SK-N-SH (cell line): ENCODE results near the gene TMSB4Y. TPM values are rescaled to one million over a fixed set of nuclear protein-coding genes. Genes with fewer than 3 reads are reported as not detected.

Source experiments
- CTCF ChIA-PET: fragments of 300-600, 350-600 bp; formaldehyde crosslinking; extraction: SDS; loops from one replicate; lab custom pipeline; 2021; lab: Yijun Ruan, JAX
- POLR2A ChIA-PET: fragments of 350-600 bp; sonication (Branson Sonifier 250); formaldehyde crosslinking; extraction: SDS; loops from one replicate; lab custom pipeline; 2020; ENCODE audit warnings: antibody characterized with exemption, inconsistent platforms; lab: Yijun Ruan, JAX
- DNase-seq: peaks from one replicate; pipeline ENCODE4 v3.0.0; 2012
- H2AFZ ChIP-seq: fragments of 200-600 bp; sonication (generic); 2 replicates; pipeline ENCODE4 v1.8.1; 2016; ENCODE audit warnings: antibody characterized with exemption, mild to moderate bottlenecking, low read depth
- H3F3A ChIP-seq: fragments of 200-600 bp; sonication (generic); replicated peaks from 2 replicates; pipeline ENCODE3; 2016; ENCODE audit warnings: antibody characterized with exemption, mild to moderate bottlenecking; ENCODE audit not compliant: insufficient read depth
- H3K27ac ChIP-seq, 2 experiments: fragments of 200-500 bp in 1 of 2; fragments of 200-600 bp in 1 of 2; sonication (Bioruptor generic) in 1 of 2; sonication (generic), shearing (Covaris generic) in 1 of 2; 2 replicates each; pipeline versions ENCODE4 v1.5.1 to v1.6.1; 2014 to 2016; ENCODE audit warnings: low read depth in 2 of 2, inconsistent platforms in 1 of 2, low read length in 1 of 2, mild to moderate bottlenecking in 1 of 2, mixed read lengths in 1 of 2
- H3K27me3 ChIP-seq: fragments of 200-600 bp; sonication (generic), shearing (Covaris generic); 2 replicates; pipeline ENCODE4 v1.6.1; 2016; ENCODE audit warnings: mixed run types; ENCODE audit not compliant: insufficient read depth
- H3K36me3 ChIP-seq, 2 experiments: fragments of 200-500 bp in 1 of 2; fragments of 200-600 bp in 1 of 2; sonication (Bioruptor generic) in 1 of 2; sonication (generic) in 1 of 2; replicated peaks in 1 of 2; 2 replicates each; pipeline versions ENCODE3 to v1.5.1; 2014 to 2016; ENCODE audit warnings: low read length in 1 of 2, mild to moderate bottlenecking in 1 of 2; ENCODE audit not compliant: insufficient read depth in 2 of 2, control insufficient read depth in 1 of 2
- H3K4me1 ChIP-seq, 2 experiments: fragments of 200-500 bp in 1 of 2; fragments of 200-600 bp in 1 of 2; sonication (Bioruptor generic) in 1 of 2; sonication (generic), shearing (Covaris generic) in 1 of 2; 2 replicates each; pipeline versions ENCODE4 v1.5.1 to v1.6.1; 2014 to 2016; ENCODE audit warnings: low read depth in 1 of 2, low read length in 1 of 2, mixed run types in 1 of 2; ENCODE audit not compliant: insufficient read depth in 2 of 2, control insufficient read depth in 1 of 2
- H3K4me2 ChIP-seq: fragments of 200-600 bp; sonication (generic), shearing (Covaris generic); 2 replicates; pipeline ENCODE4 v1.6.1; 2017; ENCODE audit warnings: mixed run types
- H3K4me3 ChIP-seq, 2 experiments: fragments of 200-500 bp in 1 of 2; fragments of 200-600 bp in 1 of 2; sonication (Bioruptor generic) in 1 of 2; sonication (generic), shearing (Covaris generic) in 1 of 2; 2 replicates each; pipeline versions ENCODE4 v1.5.1 to v1.8.1; 2014 to 2016; ENCODE audit warnings: low read depth in 2 of 2, inconsistent platforms in 1 of 2, low read length in 1 of 2, mild to moderate bottlenecking in 1 of 2, mixed read lengths in 1 of 2, moderate library complexity in 1 of 2
- H3K79me2 ChIP-seq: fragments of 200-600 bp; sonication (generic); 2 replicates; pipeline ENCODE4 v1.8.1; 2017; ENCODE audit warnings: mild to moderate bottlenecking; ENCODE audit not compliant: insufficient read depth
- H3K9ac ChIP-seq: fragments of 200-600 bp; sonication (generic); 2 replicates; pipeline ENCODE4 v1.6.1; 2017; ENCODE audit warnings: mixed run types
- H3K9me2 ChIP-seq: fragments of 200-600 bp; sonication (generic); 2 replicates; pipeline ENCODE4 v1.6.1; 2017; ENCODE audit warnings: mixed run types
- H3K9me3 ChIP-seq: fragments of 200-600 bp; sonication (generic); 2 replicates; pipeline ENCODE4 v1.6.1; 2017; ENCODE audit warnings: mixed run types, mild to moderate bottlenecking, moderate library complexity
- H4K20me1 ChIP-seq: fragments of 200-600 bp; sonication (generic); 2 replicates; pipeline ENCODE4 v1.6.1; 2017; ENCODE audit warnings: mild to moderate bottlenecking, mixed run types; ENCODE audit not compliant: insufficient read depth
- CHD2 ChIP-seq: fragments of 150-350 bp; IDR thresholded peaks from 2 replicates; pipeline ENCODE4 v1.6.1; 2018; ENCODE audit warnings: low read length; ENCODE audit not compliant: partially characterized antibody
- CTCF ChIP-seq: fragments of 200-600 bp; sonication (generic); IDR thresholded peaks from 2 replicates; pipeline ENCODE4 v1.6.1; 2017; ENCODE audit warnings: antibody characterized with exemption, mild to moderate bottlenecking, moderate library complexity
- EP300 ChIP-seq, 2 experiments: IDR thresholded peaks; 2 replicates each; pipeline versions ENCODE4 v1.4.0 to v1.6.1; 2012; ENCODE audit warnings: borderline replicate concordance in 1 of 2, low read depth in 1 of 2, low read length in 1 of 2
- EZH2phosphoT487 ChIP-seq: fragments of 200-600 bp; sonication (generic); IDR thresholded peaks from 2 replicates; pipeline ENCODE4 v1.6.1; 2017; ENCODE audit warnings: low read depth, mixed run types, mild to moderate bottlenecking, antibody characterized with exemption, moderate library complexity, borderline replicate concordance
- FOXM1 ChIP-seq: IDR thresholded peaks from 2 replicates; pipeline ENCODE4 v1.4.0; 2012; ENCODE audit warnings: low read depth, mild to moderate bottlenecking
- GABPA ChIP-seq: IDR thresholded peaks from 2 replicates; pipeline ENCODE4 v1.4.0; 2012; ENCODE audit warnings: low read depth, mild to moderate bottlenecking
- GATA2 ChIP-seq: sonication (generic); formaldehyde crosslinking; IDR thresholded peaks from 2 replicates; pipeline ENCODE4 v1.5.0; 2020; ENCODE audit warnings: mild to moderate bottlenecking, missing genetic modification reagents
- IRF3 ChIP-seq: fragments of 150-350 bp; IDR thresholded peaks from 2 replicates; pipeline ENCODE4 v1.6.1; 2016; ENCODE audit warnings: mild to moderate bottlenecking, low read depth, low read length
- MEF2A ChIP-seq: IDR thresholded peaks from 2 replicates; pipeline ENCODE4 v1.4.0; 2012; ENCODE audit warnings: low read depth, borderline replicate concordance
- MXI1 ChIP-seq: IDR thresholded peaks from 2 replicates; pipeline ENCODE4 v1.6.1; 2012; ENCODE audit warnings: mild to moderate bottlenecking, low read depth, low read length, improper control_type of control experiment
- NRF1 ChIP-seq: IDR thresholded peaks from 2 replicates; pipeline ENCODE4 v1.6.1; 2012; ENCODE audit warnings: low read depth, mild to moderate bottlenecking, low read length
- PBX3 ChIP-seq: IDR thresholded peaks from 2 replicates; pipeline ENCODE4; 2012
- RAD21 ChIP-seq: IDR thresholded peaks from 2 replicates; pipeline ENCODE4 v1.6.1; 2012; ENCODE audit warnings: mild to moderate bottlenecking, low read length
- RCOR1 ChIP-seq: fragments of 150-350 bp; IDR thresholded peaks from 2 replicates; pipeline ENCODE4 v1.6.1; 2017; ENCODE audit warnings: antibody characterized with exemption, low read length
- REST ChIP-seq: IDR thresholded peaks from 2 replicates; pipeline ENCODE4 v1.6.1; 2012; ENCODE audit warnings: mild to moderate bottlenecking, low read depth, low read length, moderate library complexity
- TEAD4 ChIP-seq: IDR thresholded peaks from 2 replicates; pipeline ENCODE4 v1.4.0; 2012; ENCODE audit warnings: mild to moderate bottlenecking, borderline replicate concordance; ENCODE audit not compliant: insufficient read depth
- YY1 ChIP-seq: IDR thresholded peaks from 2 replicates; pipeline ENCODE4 v1.4.0; 2012; ENCODE audit warnings: low read depth, mild to moderate bottlenecking
- WGBS: methylation state at CpG from one replicate; pipeline ENCODE4 v1.1.6; 2017; ENCODE audit warnings: low lambda C conversion rate; 5-methylcytosine and 5-hydroxymethylcytosine counted together
- polyA plus RNA-seq, 3 experiments: library from polyadenylated mRNA; depleted of rRNA; stranded (reverse); fragments of >200 nt; gene quantifications; 2 replicates each; pipeline ENCODE4 v1.2.3, GENCODE V29; 2012

The TMSB4Y gene
- polyA plus RNA-seq, 1 of the 3 experiments (the other 2 are of a cell fraction) = not detected

- Histone ChIP-seq H3K27me3 (no peaks in the 10 kb centered on the region), H3K4me2 (no peak overlapping the region), H3K4me3 (no peak overlapping the region), H3K4me1 (no peaks in the 10 kb centered on the region), H3F3A (no peaks in the 10 kb centered on the region), H4K20me1 (no peaks in the 10 kb centered on the region), H3K9me2 (no peaks in the 10 kb centered on the region), H3K79me2 (no peaks in the 10 kb centered on the region), H3K27ac (no peak overlapping the region), H3K36me3 (no peaks in the 10 kb centered on the region), H3K9ac (no peak overlapping the region), H2AFZ (no peak overlapping the region), H3K9me3 (no peaks in the 10 kb centered on the region)
- no CpG with 5 or more reads among the region's 2 CpGs for WGBS
- POLR2A ChIA-PET = no interaction called here
- CTCF ChIA-PET = no interaction called here
- TF ChIP-seq EZH2phosphoT487 = no peak
- no peak for TF ChIP-seq FOXM1
- TF ChIP-seq EP300 (IDR thresholded peaks at IDR 0.05; ENCODE audit: borderline replicate concordance in 1 of 2, low read depth in 1 of 2, low read length in 1 of 2) = no peak
- TF ChIP-seq GATA2 (CRISPR knock-in tag) = no peak
- TF ChIP-seq PBX3 = no peak
- no peak for TF ChIP-seq MEF2A
- TF ChIP-seq TEAD4 = no peak
- no peak for TF ChIP-seq IRF3
- TF ChIP-seq RCOR1 = no peak
- no peak for TF ChIP-seq RAD21
- TF ChIP-seq MXI1 = no peak
- no peak for TF ChIP-seq CHD2
- TF ChIP-seq YY1 = no peak
- TF ChIP-seq NRF1 = no peak
- no peak for TF ChIP-seq REST
- TF ChIP-seq CTCF = no peak
- no peak for TF ChIP-seq GABPA
- DNase-seq = no peak
These were observed 32.6 kb upstream of the TMSB4Y start for GRCh38 chrY:13671122-13671521.
